Activated naive CD4-positive, alpha-beta T cell treated with anti-CD3 and anti-CD28 coated beads, Interleukin-2, amount 50 U/mL, for 16 hours (primary cell): Measurements from ENCODE around the gene TMEM100.

Source experiments
- DNase-seq: peaks from one replicate; pipeline ENCODE4 v3.0.0-alpha.2; 2020

The TMEM100 gene

DNA sequence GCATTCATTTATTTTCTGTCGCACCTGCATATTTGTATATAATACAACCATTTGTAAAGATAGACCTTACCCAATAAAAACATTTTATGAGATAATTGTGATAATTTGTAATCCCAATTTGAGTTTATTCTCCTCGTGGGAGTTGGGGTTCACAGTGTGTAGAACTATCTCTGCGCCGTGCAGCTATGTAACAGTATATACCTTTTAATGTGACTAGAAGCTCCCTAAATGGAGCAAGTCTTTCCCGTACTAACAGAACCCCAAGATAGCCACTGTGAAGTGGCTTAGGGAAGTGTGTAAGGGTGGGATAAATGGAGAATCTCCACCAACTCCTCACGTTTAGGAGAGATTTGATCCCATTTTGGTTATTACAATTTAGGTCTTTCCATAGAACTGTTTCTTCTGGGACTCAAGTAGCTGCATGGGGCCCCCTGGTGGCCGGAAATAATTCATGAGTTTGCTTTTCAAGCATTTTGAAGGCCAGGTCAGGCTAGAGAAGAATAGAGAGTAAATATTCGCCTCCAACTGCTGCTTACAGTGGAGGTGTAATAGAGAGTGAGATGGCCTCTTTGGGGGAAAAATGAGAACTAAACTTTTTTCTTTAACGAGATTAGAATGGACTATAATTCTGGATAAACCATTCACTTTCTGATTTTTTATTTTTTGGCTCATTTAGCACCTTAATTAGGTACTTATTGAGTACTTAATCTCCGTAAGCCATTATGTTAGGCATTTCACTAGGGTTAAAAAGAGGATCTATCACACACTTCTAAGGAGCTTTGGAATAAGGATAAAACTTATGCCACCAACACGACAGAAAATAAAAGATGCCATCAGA, 4.5 kb downstream of the TMEM100 start:
- DNase-seq, result peak; percentile 63

DNA sequence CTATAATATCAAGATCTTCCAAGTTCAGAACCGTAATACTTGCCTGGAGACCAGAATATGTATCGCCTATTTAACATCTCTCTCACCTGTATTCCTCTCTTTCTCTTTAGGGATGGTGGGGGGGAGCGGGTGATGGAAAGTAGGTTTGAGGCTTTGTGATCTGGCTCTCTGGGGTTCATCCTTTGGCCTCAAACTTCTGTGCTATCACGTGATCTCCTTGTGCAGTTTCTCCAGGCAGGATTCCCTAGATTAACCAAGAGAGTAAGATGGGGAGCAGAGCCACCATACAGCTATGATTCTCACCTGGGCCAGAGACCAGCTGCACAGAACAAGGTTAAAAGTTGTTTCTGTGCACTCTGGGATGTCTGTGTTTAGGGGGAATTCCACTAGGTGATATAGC, 5.2 kb downstream of the TMEM100 start:
- DNase-seq, result no peak

DNA sequence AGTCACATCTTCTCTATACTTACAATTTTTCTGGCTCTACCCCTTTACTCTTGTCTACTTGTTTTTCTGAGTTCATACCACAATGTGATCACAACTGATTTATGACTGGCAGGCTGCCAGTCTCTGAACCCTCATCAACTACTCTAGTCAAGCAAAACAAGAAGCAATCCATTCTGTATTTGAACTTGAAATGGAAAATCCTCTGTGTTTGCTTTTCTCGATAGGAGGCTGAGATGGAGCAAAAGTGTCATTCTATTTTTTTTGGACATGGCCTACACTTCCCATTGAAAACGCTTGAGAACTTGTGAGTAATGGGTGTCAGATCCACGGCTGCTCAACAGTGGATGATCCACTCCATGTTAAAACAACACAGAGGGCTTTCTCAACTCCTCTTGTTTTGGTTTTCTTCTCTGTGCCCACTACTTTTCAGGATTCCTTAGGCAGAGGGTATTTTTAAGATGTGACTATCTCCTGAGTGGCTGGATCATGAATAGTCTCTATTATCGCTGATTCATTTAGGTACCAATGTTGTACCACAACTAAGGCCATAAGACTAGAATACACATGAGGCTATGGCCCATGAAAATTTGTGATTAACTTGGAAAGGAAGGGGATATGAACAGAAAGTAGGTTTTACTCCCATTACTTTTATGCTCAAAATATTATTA, 11.7 kb downstream of the TMEM100 start:
- no peak for DNase-seq

DNA sequence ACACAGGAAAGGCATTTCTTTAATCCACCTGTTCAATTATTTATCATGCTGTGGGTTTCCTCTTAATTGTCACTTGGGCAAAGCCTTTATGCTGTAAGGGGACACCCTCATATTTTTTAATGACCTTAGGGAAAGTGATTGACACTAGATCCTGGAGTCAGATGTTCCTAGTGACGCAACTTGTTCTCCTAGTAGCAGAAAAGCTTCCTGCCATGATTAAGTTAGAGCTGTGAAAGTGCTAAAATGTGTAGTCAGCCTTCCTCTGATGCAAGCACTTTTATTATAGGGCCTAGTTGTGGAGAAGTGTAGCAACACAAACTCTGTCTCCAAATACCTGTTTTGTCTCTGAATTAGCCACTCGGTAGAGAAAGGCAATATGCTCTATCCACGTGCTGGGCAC, 12.3 kb downstream of the TMEM100 start:
- no peak for DNase-seq

DNA sequence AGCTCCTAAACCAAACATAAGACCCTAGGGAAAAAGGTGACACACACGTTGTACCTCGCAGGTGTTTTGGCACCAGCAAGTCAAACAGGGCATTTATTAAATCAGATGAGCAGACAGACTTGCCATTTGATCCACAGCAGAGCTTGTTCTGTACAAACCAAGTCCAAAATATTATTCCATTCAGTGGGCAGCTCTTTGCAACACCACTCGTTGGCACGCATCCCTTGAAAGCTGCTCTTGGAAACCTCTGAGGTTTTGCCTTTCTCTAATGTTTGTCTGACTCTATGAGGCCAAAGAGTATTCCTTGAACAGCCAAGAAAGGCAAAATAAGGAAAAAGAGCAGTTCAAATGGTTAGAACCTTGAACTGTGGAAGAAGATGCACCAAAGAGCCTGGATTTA, 12.7 kb downstream of the TMEM100 start:
- no peak for DNase-seq

DNA sequence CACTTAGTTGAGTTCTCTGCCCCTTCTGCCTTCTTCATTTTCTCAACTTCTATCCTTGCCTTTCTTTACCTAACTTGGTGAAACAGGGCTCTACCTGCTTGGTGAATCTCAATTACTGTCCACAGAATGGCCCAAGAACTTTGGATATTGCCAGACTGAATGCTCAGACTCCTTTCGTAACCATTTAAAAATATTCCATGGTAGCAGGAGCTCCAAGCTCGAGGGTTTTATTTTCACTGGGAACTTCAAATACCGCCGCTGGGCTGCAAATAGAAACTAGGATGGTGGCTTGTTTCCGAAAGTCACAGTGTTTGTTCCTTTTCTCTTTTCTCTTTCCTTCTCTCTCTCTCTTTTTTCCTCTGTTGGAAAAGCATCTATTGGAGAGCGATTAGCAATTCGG, 13.2 kb downstream of the TMEM100 start:
- no peak for DNase-seq

DNA sequence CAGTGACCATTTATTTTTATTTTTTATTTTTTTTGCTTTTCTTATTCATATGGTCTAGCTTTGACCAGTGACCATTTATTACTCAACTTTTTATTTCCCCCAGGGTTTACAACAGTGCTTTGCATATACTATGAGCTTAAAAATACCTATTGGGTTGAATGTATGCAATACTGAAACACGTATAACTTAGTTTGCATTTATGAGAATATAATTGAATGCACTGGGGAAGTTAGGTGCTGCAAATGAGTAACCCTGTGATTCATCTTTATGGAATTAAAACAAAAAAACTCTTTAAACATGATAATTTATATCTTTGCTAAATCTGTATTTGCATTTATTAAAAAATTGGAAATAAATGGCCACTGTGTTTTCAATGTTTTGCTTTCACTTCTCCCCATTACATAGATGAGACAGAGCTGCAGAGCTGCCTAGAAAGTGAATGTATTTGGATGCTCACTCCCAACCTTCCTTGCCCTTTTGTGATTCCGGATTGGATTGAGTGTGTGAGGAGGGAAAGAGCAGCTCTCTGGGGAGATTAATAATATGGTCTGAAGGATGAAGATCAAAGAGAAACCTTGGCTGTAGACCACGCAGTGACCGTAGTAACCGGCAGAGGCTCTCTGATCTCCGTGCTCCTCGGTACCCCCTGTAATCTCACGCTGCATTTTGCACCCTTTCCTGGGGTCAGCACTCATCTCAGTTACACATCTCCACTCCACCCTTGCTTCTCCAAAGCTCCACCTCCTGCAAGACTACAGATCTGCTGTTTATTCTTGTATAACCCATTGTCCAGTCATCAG, 14.3 kb downstream of the TMEM100 start:
- no peak for DNase-seq

DNA sequence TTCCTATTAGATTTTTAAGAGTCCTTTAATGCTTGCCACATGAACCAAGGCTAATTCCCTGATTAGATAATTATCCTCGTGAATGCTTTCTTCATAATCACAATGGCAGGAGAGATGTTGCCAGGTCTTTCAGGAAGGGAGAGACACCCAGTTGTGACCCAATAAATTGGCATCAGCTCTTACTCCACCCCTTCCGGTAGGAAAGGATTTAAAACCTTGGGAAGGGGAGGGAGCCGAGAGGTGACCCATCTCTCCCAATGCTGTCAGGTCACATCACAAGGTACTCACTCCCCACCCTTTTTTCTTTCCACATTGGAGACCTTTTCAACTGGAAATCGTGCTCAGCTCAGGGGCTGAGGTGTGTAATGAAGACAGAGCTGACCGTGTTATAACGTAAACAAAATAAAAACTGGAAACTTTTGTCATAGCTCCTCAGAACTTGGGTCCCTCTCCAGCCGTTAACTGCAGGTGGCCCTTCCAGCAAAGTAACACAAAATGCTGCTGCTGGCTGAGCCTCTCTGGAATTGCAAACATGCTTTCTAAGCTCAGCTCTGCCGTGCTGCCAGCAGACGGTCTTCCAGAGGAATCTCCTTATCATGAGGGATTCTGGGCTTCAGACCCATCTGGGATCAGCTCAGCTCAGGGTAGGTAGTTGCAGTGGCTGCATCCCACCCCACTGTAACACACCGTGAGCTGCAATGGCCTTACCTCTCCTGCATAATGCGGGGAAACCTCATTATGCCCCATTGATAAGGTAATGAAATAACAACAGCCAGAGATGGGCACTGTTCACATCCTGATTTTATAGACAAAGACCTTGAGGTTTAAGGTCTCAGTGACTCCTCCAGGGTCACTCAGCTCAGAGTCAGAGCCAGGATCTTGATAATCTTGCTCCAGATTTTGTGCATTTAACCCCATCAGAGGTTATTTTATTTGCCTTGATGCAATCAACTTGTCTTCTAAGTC, 15.6 kb downstream of the TMEM100 start:
- DNase-seq, result no peak

DNA sequence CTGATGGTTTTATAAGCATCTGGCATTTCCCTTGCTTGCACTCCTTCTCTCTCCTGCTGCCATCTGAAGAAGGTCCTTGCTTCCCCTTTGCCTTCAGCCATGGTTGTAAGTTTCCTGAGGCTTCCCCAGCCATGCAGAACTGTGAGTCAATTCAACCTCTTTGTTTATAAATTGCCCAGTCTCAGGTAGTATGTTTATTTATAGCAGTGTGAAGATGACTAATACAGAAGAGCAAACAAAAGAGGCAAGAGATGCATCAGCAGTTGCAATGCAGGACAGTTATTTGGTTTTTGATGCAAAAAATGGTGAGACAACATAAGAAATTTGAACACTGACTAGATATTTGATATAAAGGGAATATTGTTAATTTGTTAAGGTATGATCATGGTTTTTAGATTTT, 16.8 kb downstream of the TMEM100 start:
- DNase-seq, result no peak

DNA sequence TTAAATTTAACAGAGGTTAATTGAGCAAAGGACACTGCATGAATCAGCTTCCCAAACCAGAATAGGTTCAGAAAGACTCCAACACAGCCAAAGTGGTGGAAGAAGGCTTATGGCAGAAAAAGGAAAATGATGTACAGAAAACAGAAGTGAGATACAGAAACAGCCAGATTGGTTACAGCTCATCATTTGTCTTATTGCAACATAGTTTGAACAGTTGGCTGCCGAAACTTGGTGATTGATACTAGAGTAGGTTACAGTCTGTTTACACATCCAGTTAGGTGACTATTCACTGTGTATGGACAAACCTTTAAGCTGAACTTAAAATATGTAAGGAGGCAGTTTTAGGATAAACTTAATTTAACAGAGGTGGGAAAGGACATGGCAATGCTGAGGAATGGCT, 18.3 kb downstream of the TMEM100 start:
- DNase-seq, result no peak

DNA sequence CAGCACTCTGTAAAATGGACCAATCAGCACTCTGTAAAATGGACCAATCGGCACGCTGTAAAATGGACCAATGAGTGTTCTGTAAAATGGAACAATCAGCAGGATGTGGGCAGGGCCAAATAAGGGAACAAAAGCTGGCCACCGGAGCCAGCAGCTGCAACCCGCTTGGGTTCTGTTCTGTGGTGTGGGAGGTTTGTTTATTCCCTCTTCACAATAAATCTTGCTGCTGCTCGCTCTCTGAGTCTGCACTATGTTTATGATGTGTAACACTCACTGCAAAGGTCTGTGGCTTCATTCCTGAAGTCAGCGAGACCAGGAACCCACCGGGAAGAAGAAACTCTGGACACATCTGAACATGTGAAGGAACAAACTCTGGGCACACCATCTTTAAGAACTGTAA, 20.5 kb downstream of the TMEM100 start:
- no peak for DNase-seq

DNA sequence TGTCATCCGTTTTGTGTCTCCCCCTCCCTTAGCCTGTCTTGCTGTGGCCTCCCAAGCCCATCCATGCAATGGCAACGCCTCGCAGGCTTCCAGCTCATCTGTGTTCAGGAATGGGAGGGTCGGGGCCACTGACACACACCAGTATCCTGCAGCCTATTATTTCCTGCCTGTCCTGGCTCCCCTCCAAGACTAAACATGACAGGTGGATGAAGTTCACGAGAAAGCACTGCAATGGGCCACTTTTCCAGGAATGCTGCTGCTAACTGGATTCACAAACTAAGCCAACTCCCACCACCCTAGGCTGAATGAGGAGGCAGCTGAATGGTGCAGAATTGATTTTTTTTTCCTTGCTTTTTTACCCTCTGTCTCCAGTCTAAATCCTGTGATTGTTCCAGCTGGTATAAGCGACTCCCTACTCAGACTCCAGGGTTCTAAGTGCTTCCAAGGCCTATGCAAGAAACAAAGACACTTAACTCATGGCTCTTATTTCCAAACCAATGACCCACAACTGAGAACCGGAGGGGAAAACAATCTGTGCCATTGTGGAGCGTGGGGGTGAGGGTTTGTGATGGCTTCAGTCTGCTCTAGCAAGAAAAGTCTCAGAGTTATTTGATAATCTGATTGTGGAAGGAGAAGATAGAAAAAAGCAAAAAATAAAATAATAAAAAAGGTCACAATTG, 23.3 kb downstream of the TMEM100 start:
- DNase-seq, result no peak

DNA sequence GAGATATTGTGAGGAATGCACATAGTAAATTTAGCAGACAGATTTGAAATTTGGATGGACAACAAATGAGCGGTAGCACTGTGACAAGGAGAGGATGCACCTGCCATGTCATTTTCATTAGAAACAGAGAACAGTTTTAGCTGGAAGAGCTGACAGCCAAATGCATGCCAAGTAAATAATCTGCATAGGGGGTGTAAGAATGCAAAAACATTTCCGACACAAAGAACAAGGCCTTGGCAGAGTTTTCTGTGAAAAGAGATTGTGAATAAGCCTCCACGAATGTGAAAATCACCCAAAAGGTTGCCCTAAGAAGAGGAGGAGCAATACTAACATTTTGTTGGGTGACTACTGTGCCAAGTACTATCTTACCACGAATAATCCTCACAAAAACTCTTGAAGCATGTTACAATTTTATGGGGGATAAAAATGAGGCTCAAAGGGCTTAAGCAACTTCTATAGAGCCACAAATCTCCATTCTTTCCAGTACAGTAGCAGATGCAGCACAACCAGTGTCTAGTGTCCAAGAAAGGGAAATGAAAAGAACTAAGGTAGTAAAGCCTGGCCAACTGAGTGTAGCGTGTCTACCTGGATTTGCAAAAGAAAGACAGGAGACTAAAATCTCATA, 28.3 kb downstream of the TMEM100 start:
- no peak for DNase-seq

DNA sequence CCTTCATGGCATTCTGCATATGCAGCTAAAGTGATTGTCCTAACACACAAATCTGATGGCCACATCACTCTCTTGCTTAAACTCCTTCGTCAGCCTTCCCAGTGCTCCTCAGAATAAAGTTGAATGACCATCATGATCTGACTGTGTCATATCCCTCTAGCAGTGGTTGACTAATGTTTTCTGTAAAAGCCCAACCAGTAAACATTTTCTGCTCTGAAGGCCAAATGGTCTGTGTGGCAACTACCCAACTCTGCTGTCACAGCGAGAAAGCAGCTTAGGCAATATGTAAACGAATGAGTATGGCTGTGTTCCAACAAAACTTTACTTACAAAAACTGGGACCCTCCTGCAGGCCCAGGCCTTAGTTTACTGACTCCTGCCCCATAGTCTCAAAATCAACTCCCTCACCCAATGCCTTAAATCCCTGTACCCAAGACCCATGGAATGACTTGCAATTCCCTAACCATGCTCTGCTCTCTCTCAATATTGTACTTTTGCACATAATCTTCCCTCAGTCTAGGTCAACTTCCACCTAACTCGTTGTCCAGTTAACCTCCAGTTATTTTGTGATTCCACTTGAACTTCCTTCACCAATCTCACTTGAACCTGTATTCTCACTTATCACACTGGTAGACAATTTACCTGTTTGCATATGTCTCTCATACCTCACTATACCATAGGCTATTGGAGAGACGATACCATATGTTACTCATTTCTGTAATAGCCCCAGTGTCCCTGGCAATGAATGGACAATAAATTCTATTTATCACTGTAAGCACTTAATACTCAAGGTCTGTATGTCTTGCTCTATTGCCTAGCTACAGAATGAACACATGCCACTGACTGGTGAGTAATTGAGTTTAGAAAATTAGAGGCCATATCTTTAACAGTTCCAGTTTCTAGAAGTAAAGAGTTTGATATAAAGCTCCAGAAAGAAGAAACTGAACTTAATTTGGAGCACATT, 29.1 kb downstream of the TMEM100 start:
- DNase-seq, result no peak

DNA sequence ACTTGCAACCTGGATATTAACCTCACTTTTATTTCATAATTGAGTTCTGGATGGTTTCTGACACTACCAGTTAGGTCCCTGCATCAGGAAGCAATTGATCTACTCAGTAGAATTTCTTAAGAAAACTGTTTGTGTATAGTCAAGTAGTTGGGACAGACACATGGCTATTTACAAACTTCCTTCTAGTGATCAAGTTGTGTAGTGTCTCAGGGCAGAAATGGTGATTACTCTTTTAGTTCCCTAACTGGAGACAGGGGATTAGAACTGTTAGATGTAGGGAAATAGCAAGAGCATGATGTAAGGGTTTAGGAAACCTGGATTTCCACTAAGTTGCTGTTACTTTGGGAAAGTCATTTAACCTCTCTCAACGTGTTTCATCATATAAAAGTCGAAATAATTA, 30.4 kb downstream of the TMEM100 start:
- DNase-seq, result no peak

DNA sequence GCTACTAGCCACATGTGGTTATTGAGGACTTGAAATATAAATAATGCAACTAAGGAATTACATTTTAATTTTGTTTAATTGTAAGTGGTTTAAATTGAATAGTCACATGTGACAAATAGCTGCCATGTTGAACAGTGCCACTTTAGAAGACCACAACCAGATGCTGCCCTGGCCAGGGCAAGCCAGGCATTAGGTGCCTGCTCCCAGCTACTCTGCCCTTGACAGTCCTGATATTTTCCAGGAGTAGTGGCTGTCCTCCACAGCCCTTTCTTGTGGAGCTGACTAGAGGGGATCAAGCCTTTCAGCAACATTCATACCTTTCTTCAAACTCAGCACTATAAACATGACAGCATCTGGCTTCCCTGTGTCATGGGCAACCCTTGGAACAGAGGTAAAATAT, 31.0 kb downstream of the TMEM100 start:
- no peak for DNase-seq

DNA sequence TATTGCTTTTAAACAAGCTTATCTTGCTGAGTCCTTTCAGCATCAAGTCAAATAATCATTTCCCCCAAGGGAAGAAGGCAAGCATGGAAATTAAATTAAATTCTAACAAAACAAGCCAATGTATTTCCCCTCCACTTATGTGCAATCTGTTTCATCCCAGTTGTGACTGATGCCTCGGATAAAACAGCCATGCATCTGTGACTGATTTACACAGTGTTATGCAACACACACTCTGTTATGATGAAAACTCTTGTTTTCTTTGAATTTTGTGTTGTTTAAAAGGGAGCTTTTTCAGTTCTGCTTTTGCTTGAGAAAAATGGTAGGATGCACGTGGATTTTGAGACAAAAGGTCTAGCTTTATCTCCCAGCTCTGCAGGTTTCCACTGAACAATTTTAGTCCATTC, 32.6 kb downstream of the TMEM100 start:
- no peak for DNase-seq

DNA sequence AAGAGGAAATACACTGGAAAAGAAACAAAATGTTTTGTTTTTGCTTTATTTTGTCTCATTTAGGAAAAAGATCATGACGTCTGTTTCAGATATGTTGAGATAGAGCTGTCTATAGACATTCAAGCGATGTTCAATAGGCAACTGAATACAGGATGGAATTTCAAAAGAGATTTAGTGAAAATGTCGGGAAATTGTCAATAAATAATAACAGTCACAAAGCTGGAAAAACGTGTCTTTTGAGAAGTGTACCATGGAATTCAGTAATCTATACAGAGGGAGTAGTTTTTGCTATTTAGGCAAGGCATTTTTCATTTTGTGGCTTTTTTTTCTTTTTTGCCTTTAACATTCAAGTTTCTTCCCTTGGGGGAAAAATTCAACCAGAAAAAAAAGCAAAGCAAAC, 33.0 kb downstream of the TMEM100 start:
- DNase-seq, result no peak

DNA sequence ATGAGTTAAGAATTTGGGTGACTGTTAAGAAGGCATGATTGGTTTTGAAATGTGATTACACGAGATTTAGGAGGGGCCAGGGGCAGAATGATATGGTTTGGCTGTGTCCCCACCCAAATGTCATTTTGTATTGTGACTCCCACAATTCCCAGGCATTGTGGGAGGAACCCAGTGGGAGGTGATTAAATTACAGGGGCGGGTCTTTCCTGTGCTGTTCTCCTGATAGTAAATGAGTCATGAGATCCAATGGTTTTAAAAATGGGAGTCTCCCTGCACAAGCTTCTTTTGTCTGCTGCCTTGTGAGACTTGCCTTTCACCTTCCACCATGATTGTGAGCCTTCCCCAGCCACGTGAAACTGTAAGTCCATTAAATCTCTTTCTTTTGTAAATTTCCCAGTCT, 34.6 kb downstream of the TMEM100 start:
- no peak for DNase-seq

DNA sequence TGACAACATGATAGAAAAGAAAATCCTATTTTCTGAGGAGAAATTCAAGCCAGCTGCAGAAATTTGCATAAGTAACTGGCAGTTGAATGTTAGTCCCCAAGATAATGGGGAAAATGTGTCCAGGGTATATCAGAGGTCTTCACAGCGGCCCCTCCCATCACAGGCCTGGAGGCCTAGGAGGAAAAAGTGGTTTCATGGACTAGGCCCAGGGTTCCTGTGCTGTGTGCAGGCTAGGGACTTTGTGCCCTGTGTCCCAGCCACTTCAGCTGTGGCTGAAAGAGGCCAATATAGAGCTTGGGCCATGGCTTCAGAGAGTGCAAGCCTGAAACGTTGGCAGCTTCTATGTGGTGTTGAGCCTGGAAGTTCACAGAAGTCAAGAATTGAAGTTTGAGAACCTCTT, 35.6 kb downstream of the TMEM100 start:
- no peak for DNase-seq
